ENCODE results near the gene TRAK2. TPM values are rescaled to one million over a fixed set of nuclear protein-coding genes. Genes with fewer than 3 reads are reported as not detected.

The TRAK2 gene
- total and polyA plus RNA-seq, 9 of the 15 experiments (the other 6 are each of a cell fraction or from before 2014, with no cell fraction given), result 3.4 to 10.4 (median 7.3) TPM

- FAIRE-seq (no peak), DNase-seq (ENCODE audit: extremely low read depth in 1 of 4, low spot score in 3 of 4) (no peak), ATAC-seq (no peak)
- TF ChIP-seq, protein P1, sequence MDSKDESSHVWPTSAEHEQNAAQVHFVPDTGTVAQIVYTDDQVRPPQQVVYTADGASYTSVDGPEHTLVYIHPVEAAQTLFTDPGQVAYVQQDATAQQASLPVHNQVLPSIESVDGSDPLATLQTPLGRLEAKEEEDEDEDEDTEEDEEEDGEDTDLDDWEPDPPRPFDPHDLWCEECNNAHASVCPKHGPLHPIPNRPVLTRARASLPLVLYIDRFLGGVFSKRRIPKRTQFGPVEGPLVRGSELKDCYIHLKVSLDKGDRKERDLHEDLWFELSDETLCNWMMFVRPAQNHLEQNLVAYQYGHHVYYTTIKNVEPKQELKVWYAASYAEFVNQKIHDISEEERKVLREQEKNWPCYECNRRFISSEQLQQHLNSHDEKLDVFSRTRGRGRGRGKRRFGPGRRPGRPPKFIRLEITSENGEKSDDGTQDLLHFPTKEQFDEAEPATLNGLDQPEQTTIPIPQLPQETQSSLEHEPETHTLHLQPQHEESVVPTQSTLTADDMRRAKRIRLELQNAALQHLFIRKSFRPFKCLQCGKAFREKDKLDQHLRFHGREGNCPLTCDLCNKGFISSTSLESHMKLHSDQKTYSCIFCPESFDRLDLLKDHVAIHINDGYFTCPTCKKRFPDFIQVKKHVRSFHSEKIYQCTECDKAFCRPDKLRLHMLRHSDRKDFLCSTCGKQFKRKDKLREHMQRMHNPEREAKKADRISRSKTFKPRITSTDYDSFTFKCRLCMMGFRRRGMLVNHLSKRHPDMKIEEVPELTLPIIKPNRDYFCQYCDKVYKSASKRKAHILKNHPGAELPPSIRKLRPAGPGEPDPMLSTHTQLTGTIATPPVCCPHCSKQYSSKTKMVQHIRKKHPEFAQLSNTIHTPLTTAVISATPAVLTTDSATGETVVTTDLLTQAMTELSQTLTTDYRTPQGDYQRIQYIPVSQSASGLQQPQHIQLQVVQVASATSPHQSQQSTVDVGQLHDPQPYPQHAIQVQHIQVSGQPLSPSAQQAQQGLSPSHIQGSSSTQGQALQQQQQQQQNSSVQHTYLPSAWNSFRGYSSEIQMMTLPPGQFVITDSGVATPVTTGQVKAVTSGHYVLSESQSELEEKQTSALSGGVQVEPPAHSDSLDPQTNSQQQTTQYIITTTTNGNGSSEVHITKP (IDR thresholded peaks at IDR 0.05; ENCODE audit: partially characterized antibody), result no peak
- TF ChIP-seq NFXL1 (CRISPR knock-in tag; IDR thresholded peaks at IDR 0.05), result no peak
- no peak for TF ChIP-seq EP300 (IDR thresholded peaks at IDR 0.05; ENCODE audit: low read length)
- no peak for TF ChIP-seq SMAD1 (IDR thresholded peaks at IDR 0.05; ENCODE audit: low read depth, low read length, partially characterized antibody)
- BruUV-seq (replicated peaks), result no TSS peak
- Histone ChIP-seq H3K4me2 (ENCODE audit: insufficient read depth, low read length) (no peak overlapping the region), H3K36me3 (ENCODE audit: control insufficient read depth, insufficient read depth, low read length) (no peaks in the 10 kb centered on the region), H3K79me2 (ENCODE audit: control insufficient read depth, insufficient read depth, low read length) (peaks cover 24% of the 10 kb centered on the region), H4K20me1 (replicated peaks; ENCODE audit: control insufficient read depth, insufficient read depth, low read length) (no peaks in the 10 kb centered on the region), H3K9me3 (replicated peaks; ENCODE audit: control insufficient read depth, insufficient read depth, low read depth, low read length) (no peaks in the 10 kb centered on the region), H3K4me1 (replicated peaks in 1 of 2; ENCODE audit: control insufficient read depth in 2 of 2, insufficient read depth in 2 of 2, low read length in 2 of 2) (peaks cover 10 to 17% of the 10 kb centered on the region in 2 experiments; a peak in 3 of 5 replicates), H2AFZ (ENCODE audit: low read depth, low read length) (no peak overlapping the region), H3K9ac (ENCODE audit: insufficient read depth in 1 of 2, low read depth in 2 of 2, low read length in 2 of 2) (no peak overlapping the region), H3K4me3 (no peak overlapping the region), H3K9me1 (ENCODE audit: control insufficient read depth, insufficient read depth, low read length) (no peaks in the 10 kb centered on the region), H3K27ac (ENCODE audit: extremely low read depth, low read depth, low read length) (no peak overlapping the region), H3K27me3 (ENCODE audit: control insufficient read depth in 2 of 2, insufficient read depth in 2 of 2, low read length in 2 of 2) (no peaks in the 10 kb centered on the region)
- POLR2A ChIA-PET, result no interaction called here
- WGBS (ENCODE audit: insufficient coverage, low coverage, missing lambda C conversion rate), result 82% methylated on average over 4 of the region's 4 CpGs
- CTCF ChIA-PET (ENCODE audit: low intra/inter-chr PET ratio), result no interaction called here
- in situ Hi-C loops (cut with MboI), result no loop called here
- intact Hi-C loops (cut with micrococcal nuclease), result no loop called here
Observed at GRCh38 chr2:201448701-201449100, 2.6 kb downstream of the TRAK2 start.

Data from K562 (cell line).